BLaER1 treated with 17β-estradiol and CSF1 and Interleukin-3, amounts not matched to agents 10 nM and 100 nM (cell line): Measurements from ENCODE around the gene MAMDC2.

ENCODE experiments used
- H3K27ac ChIP-seq, 11 experiments: shearing (Covaris generic); formaldehyde crosslinking; 2 replicates each; pipeline ENCODE4 v1.8.1; 2022
- H3K27me3 ChIP-seq, 11 experiments: shearing (Covaris generic); formaldehyde crosslinking; 2 replicates each; pipeline ENCODE4 v1.8.1; 2022
- H3K36me3 ChIP-seq, 11 experiments: shearing (Covaris generic); formaldehyde crosslinking; 2 replicates each; pipeline ENCODE4 v1.8.1; 2022
- H3K4me1 ChIP-seq, 10 experiments: shearing (Covaris generic); formaldehyde crosslinking; 2 replicates each; pipeline ENCODE4 v1.8.1; 2022
- H3K4me2 ChIP-seq, 11 experiments: shearing (Covaris generic); formaldehyde crosslinking; 2 replicates each; pipeline ENCODE4 v1.8.1; 2022
- H3K4me3 ChIP-seq, 10 experiments: shearing (Covaris generic); formaldehyde crosslinking; 2 replicates each; pipeline ENCODE4 v1.8.1; 2022
- H3K9ac ChIP-seq, 11 experiments: shearing (Covaris generic); formaldehyde crosslinking; 2 replicates each; pipeline ENCODE4 v1.8.1; 2022
- H3K9me3 ChIP-seq, 11 experiments: shearing (Covaris generic); formaldehyde crosslinking; replicated peaks in 1 of 11; 2 replicates each; pipeline ENCODE4 v1.8.1; 2022
- H4K20me1 ChIP-seq, 11 experiments: shearing (Covaris generic); formaldehyde crosslinking; 2 replicates each; pipeline ENCODE4 v1.8.1; 2022
- Cebpa-rat ChIP-seq, 11 experiments: shearing (Covaris generic); IDR thresholded peaks; 2 replicates each; pipeline ENCODE4 v1.8.1; 2022

Gene MAMDC2

DNA sequence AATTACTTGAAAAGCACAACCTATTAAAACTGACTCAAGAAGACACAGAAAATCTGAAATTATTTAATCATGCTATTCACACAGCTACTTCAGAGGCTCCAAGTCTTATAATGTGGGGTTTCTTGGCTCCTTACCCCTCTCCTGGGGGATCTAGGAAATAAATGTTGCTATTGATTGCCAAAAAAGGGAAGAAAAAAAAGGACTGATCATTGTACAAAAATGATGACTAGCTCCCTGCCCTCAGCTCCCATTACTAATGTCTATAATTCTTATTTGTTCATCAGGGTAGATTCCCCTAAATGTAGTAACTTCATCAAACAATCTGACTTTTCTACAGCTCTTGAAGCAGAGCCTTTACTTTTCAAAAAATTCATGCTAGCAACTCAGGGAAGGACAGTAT, 211.8 kb downstream of the MAMDC2 start:
- H3K9me3 ChIP-seq, result no peaks in the 10 kb centered on the region; a peak in 3 of 22 replicates
- H3K27me3 ChIP-seq, result no peaks in the 10 kb centered on the region
- TF ChIP-seq Cebpa-rat (IDR thresholded peaks at IDR 0.05), result no peak
- no peak overlapping the region; a peak in 1 of 22 replicates for H3K4me2 ChIP-seq
- no peak overlapping the region for H3K9ac ChIP-seq
- H3K4me3 ChIP-seq, result no peak overlapping the region
- peaks cover 0 to 16% (median 11%) of the 10 kb centered on the region in 11 experiments; a peak in 16 of 22 replicates for H4K20me1 ChIP-seq
- peaks cover 0 to 8% (median 5%) of the 10 kb centered on the region in 11 experiments; a peak in 8 of 22 replicates for H3K36me3 ChIP-seq
- no peak overlapping the region for H3K27ac ChIP-seq
- H3K4me1 ChIP-seq, result peaks cover 20 to 33% (median 23%) of the 10 kb centered on the region in 10 experiments

DNA sequence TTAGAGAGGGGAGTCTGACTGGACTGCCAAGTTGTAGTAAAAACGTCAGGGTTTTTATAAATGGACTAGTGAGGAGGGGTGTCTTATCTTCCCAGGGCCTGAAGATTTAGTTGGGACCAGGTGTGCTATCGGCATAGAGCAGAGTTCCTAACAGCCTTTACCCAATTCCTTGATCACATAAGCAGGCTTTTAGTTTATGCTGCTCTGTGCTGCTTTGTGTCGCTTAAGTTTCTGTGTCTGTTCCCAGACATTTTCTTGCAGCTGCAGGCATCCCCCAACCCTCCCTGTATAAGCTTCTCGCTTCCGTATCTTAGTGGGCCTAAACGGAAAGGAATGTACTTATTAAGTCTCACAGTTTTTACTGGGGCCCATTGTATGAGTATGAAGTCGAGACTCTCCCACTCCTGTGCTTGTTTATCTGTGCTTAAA, 212.5 kb downstream of the MAMDC2 start:
- Histone ChIP-seq H3K4me3 (no peak overlapping the region), H3K9me3 (no peaks in the 10 kb centered on the region; a peak in 3 of 22 replicates), H3K36me3 (peaks cover 4 to 14% (median 11%) of the 10 kb centered on the region in 11 experiments; a peak in 21 of 22 replicates), H3K27ac (no peak overlapping the region), H3K27me3 (no peaks in the 10 kb centered on the region), H3K4me1 (peaks cover 27 to 40% (median 30%) of the 10 kb centered on the region in 10 experiments), H3K9ac (no peak overlapping the region), H4K20me1 (peaks cover under 1 to 22% (median 17%) of the 10 kb centered on the region in 11 experiments; a peak in 19 of 22 replicates), H3K4me2 (no peak overlapping the region)
- no peak for TF ChIP-seq Cebpa-rat (IDR thresholded peaks at IDR 0.05)

DNA sequence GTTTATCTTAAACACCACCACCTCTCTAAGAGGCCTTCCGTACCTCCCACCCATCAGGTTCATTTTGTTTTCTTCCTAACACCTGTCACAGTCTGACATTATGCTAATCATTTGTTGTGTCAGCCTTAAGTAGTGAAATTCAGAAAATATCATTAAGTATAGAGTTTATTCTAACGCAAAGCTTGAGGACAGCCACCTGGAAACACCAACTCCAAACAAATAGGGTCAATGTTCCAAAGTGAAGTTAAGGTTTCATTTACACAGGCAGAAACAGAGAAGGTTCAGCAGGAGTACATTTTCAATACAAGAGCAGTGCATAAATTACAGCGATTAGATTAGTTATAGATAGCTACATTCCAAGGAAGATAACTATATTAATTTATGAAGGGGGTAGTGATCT, 213.9 kb downstream of the MAMDC2 start:
- Histone ChIP-seq H3K9ac (peak overlapping the region in 8 of 11 experiments; percentile 91 to 97 (median 94); a peak in 12 of 22 replicates), H3K4me1 (peaks cover 37 to 53% (median 43%) of the 10 kb centered on the region in 10 experiments), H3K4me3 (peak overlapping the region in 4 of 10 experiments; percentile 80 to 97 (median 88); a peak in 6 of 20 replicates), H4K20me1 (peaks cover 14 to 36% (median 31%) of the 10 kb centered on the region in 11 experiments; a peak in 20 of 22 replicates), H3K27ac (peak overlapping the region in 2 of 11 experiments; percentile 94; a peak in 2 of 22 replicates), H3K36me3 (peaks cover 18 to 28% (median 25%) of the 10 kb centered on the region in 11 experiments; a peak in 21 of 22 replicates), H3K4me2 (peak overlapping the region; percentile 91 to 99 (median 97)), H3K9me3 (no peaks in the 10 kb centered on the region; a peak in 3 of 22 replicates), H3K27me3 (no peaks in the 10 kb centered on the region)
- no peak for TF ChIP-seq Cebpa-rat (IDR thresholded peaks at IDR 0.05)

DNA sequence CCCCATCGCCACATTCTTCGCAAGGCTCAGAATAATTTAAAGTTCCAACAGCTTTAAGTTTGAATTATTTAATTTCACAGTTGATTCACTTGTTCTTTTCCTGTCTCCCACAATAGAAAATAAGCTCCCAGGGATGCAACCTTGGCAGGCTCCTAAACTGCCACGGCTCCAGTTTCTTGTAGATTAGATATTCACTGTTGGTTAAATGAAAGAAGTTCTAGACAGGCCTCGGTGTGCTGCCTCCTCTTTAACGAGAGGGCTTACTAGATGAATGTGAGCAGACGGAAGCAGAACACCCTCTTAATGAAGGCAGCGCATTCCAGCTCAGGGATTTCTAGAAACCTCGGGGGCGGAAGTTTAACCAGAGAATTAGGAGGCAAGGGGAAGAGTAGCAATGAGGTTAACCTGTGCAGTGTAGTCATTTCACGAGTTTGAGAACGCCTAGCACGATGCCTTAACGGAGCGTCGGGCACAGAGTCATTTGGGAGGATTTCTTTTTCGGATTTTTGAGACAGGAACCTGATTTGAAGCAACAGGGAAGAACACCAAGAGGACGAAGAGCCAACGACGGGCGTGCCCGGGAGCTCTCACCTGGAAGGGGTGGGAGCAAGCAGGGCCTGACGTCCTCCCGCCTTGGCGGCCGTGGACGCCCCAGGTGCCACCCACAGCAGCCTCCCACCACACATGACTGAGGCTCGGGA, 214.5 kb downstream of the MAMDC2 start:
- peak overlapping the region; percentile 91 to 99 (median 97) for H3K4me2 ChIP-seq
- H3K27ac ChIP-seq, result peak overlapping the region; percentile 86 to 95 (median 92)
- peak overlapping the region; percentile 80 to 97 (median 90) for H3K4me3 ChIP-seq
- peaks cover 43 to 60% (median 49%) of the 10 kb centered on the region in 10 experiments for H3K4me1 ChIP-seq
- H3K36me3 ChIP-seq, result peaks cover 24 to 34% (median 31%) of the 10 kb centered on the region in 11 experiments
- TF ChIP-seq Cebpa-rat (IDR thresholded peaks at IDR 0.05), result no peak
- peaks cover 21 to 42% (median 37%) of the 10 kb centered on the region in 11 experiments; a peak in 20 of 22 replicates for H4K20me1 ChIP-seq
- H3K27me3 ChIP-seq, result no peaks in the 10 kb centered on the region
- H3K9ac ChIP-seq, result peak overlapping the region; percentile 88 to 97 (median 93)
- H3K9me3 ChIP-seq, result no peaks in the 10 kb centered on the region; a peak in 3 of 22 replicates

DNA sequence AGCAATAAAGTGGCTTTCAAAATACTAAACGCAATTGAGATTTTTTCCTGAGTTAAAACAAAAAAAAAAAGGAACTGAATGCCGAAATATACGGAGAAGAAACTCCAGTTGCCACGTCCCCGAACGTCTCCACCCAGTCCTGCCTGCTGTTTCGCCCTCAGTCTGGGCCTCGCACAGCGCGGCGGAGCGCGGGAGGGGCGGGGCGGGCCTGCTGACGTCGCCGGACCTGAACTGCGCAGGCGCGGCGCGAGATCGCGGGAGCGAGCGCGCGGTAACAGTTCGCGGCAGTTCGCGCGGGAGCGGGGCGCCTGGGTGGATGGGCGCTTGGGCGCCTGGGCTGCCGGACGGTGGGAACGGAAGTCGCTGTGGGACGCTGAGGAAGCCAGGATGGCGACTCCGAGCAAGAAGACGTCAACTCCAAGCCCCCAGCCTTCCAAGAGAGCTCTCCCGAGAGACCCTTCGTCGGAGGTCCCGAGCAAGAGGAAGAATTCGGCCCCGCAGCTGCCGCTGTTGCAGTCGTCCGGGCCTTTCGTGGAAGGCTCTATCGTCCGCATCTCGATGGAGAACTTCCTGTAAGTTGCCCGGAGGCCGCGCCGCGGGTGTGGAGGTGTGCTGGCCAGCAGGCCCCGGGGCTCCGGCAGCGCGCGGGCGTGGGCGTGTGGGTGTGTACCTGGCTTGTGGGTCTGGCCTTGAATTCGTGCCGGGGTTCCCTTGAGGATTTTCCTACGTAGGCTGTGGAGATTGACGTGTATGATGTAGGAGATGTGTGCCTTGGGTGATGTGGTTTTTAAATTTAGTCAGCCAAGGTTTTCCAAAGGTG, 215.3 kb downstream of the MAMDC2 start, which contains the start of gene SMC5:
SMC5 (plus strand) TSS at position 287 of the 820 bp plus-strand sequence; CDS start at position 388, 101 bp downstream.
- peaks cover 30 to 41% (median 36%) of the 10 kb centered on the region in 11 experiments for H3K36me3 ChIP-seq
- TF ChIP-seq Cebpa-rat (IDR thresholded peaks at IDR 0.05), result no peak
- peak within 1 kb of the TSS; percentile 80 to 97 (median 90) for H3K4me3 ChIP-seq
- peaks cover 43 to 60% (median 49%) of the 10 kb centered on the region in 10 experiments for H3K4me1 ChIP-seq
- H4K20me1 ChIP-seq, result peaks cover 28 to 50% (median 45%) of the 10 kb centered on the region in 11 experiments; a peak in 20 of 22 replicates
- H3K9ac ChIP-seq, result peak within 1 kb of the TSS; percentile 88 to 97 (median 93)
- no peaks in the 10 kb centered on the region for H3K27me3 ChIP-seq
- H3K27ac ChIP-seq, result peak within 1 kb of the TSS; percentile 86 to 95 (median 92)
- H3K4me2 ChIP-seq, result peak within 1 kb of the TSS; percentile 91 to 99 (median 97)
- H3K9me3 ChIP-seq, result no peaks in the 10 kb centered on the region; a peak in 3 of 22 replicates

DNA sequence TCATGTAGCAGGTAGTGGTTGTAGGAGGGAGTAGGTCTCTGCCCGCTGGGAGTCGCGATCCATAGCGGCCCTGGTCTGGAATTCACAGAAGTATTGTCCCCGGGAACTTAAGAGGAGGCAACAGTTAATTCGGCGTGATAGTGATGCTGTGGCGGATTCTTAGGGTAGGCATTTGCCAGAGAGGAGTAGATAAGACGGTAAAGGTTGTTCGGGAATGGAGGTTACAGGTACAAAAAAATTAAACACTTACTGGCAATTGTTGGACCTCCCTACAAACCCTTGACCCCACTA, 215.8 kb downstream of the MAMDC2 start:
- no peaks in the 10 kb centered on the region; a peak in 3 of 22 replicates for H3K9me3 ChIP-seq
- TF ChIP-seq Cebpa-rat (IDR thresholded peaks at IDR 0.05), result no peak
- no peaks in the 10 kb centered on the region for H3K27me3 ChIP-seq
- peak overlapping the region; percentile 86 to 99 (median 93) for H3K4me2 ChIP-seq
- H3K36me3 ChIP-seq, result peaks cover 35 to 47% (median 41%) of the 10 kb centered on the region in 11 experiments
- peaks cover 43 to 60% (median 49%) of the 10 kb centered on the region in 10 experiments for H3K4me1 ChIP-seq
- peak overlapping the region; percentile 80 to 97 (median 90) for H3K4me3 ChIP-seq
- H3K9ac ChIP-seq, result peak overlapping the region; percentile 88 to 97 (median 93)
- H3K27ac ChIP-seq, result peak overlapping the region; percentile 86 to 95 (median 92)
- H4K20me1 ChIP-seq, result peaks cover 32 to 55% (median 45%) of the 10 kb centered on the region in 11 experiments; a peak in 20 of 22 replicates

DNA sequence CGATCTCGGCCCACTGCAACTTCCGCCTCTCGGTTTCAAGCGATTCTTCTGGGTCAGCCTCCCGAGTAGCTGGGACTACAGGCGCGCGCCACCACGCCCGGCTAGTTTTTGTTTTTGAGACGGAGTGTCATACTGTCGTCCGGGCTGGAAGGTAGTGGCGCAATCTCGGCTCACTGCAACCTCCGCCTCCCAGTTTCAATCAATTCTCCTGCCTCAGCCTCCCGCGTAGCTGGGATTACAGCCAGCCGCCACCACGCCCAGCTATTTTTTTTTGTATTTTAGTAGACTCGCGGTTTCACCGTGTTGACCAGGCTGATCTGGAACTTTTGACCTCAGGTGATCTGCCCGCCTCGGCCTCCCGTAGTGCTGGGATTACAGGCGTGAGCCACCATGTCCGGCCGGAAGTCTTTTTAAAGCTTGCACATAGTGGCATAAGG, 216.4 kb downstream of the MAMDC2 start:
- Histone ChIP-seq H3K27me3 (no peaks in the 10 kb centered on the region), H3K4me2 (peak overlapping the region; percentile 86 to 99 (median 93)), H3K9me3 (no peaks in the 10 kb centered on the region; a peak in 3 of 22 replicates), H4K20me1 (peaks cover 32 to 60% (median 45%) of the 10 kb centered on the region in 11 experiments; a peak in 20 of 22 replicates), H3K4me1 (peaks cover 43 to 60% (median 49%) of the 10 kb centered on the region in 10 experiments), H3K27ac (peak overlapping the region in 9 of 11 experiments; percentile 86 to 95 (median 92); a peak in 16 of 22 replicates), H3K4me3 (peak overlapping the region; percentile 80 to 97 (median 90)), H3K36me3 (peaks cover 40 to 53% (median 47%) of the 10 kb centered on the region in 11 experiments), H3K9ac (peak overlapping the region; percentile 88 to 97 (median 93); a peak in 21 of 22 replicates)
- TF ChIP-seq Cebpa-rat (IDR thresholded peaks at IDR 0.05), result no peak

DNA sequence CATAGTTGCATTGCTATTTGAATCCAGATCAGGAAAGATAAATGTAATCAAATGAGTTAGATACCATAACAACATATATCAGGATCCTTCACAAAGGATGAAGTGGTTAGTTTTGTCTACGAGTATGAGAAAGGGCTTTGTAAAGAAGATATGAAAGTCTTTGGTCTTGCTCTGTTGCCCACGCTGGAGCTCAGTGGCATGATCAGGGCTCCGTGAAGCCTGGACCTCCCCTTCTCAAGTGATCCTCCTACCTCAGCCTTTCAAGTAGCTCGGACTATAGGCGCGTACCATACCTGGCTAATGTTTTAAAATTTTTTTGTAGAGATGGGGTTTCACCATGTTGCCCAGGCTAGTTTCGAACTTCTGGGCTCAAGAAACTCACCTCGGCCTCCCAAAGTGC, 217.0 kb downstream of the MAMDC2 start:
- Histone ChIP-seq H3K36me3 (peaks cover 46 to 58% (median 53%) of the 10 kb centered on the region in 11 experiments), H3K4me3 (peak overlapping the region in 9 of 10 experiments; percentile 80 to 97 (median 89); a peak in 15 of 20 replicates), H4K20me1 (peaks cover 32 to 66% (median 48%) of the 10 kb centered on the region in 11 experiments; a peak in 20 of 22 replicates), H3K27me3 (no peaks in the 10 kb centered on the region), H3K4me2 (peak overlapping the region; percentile 86 to 99 (median 93)), H3K4me1 (peaks cover 43 to 57% (median 49%) of the 10 kb centered on the region in 10 experiments), H3K27ac (no peak overlapping the region), H3K9me3 (no peaks in the 10 kb centered on the region; a peak in 3 of 22 replicates), H3K9ac (peak overlapping the region in 5 of 11 experiments; percentile 92 to 95 (median 94); a peak in 3 of 22 replicates)
- no peak for TF ChIP-seq Cebpa-rat (IDR thresholded peaks at IDR 0.05)
